Measurements from ENCODE around the gene ADAM8. TPM values are rescaled to one million over a fixed set of nuclear protein-coding genes. Genes with fewer than 3 reads are reported as not detected.

The ADAM8 gene
- total and polyA plus RNA-seq, 9 donors = 0.48 to 5.9 (median 3.4) TPM

- no peak for DNase-seq
- Histone ChIP-seq H3K4me1 (ENCODE audit: insufficient read depth) (peaks cover 11% of the 10 kb centered on the region), H3K9me3 (no peaks in the 10 kb centered on the region), H3K27ac (no peak overlapping the region), H3K36me3 (no peaks in the 10 kb centered on the region), H3K27me3 (no peaks in the 10 kb centered on the region), H3K4me3 (no peak overlapping the region)
- intact Hi-C loops (cut with DNase I) = no loop called here
- WGBS, 3 donors = 91 to 93% (median 92%) methylated on average over 11 of the region's 11 CpGs
- TF ChIP-seq EP300 (IDR thresholded peaks at IDR 0.05) (no peak), CTCF (IDR thresholded peaks at IDR 0.05) (no peak), POLR2A (IDR thresholded peaks at IDR 0.05) (no peak)
These were observed 55.3 kb downstream of the ADAM8 start for GRCh38 chr10:133221331-133221730.

GRCh38 chr10:133219782-133220181 is 56.9 kb downstream of the ADAM8 start:
- Histone ChIP-seq H3K4me3 (no peak overlapping the region), H3K9me3 (no peaks in the 10 kb centered on the region), H3K27me3 (no peaks in the 10 kb centered on the region), H3K4me1 (ENCODE audit: insufficient read depth) (peaks cover 6% of the 10 kb centered on the region), H3K36me3 (no peaks in the 10 kb centered on the region), H3K27ac (no peak overlapping the region)
- no peak for DNase-seq
- intact Hi-C loops (cut with DNase I) = no loop called here
- 4 to 8% (median 5%) methylated on average over 27 to 28 of the region's 28 CpGs for WGBS, 3 donors
- TF ChIP-seq EP300 (IDR thresholded peaks at IDR 0.05) = no peak

- Histone ChIP-seq H3K27ac (no peak overlapping the region), H3K9me3 (no peaks in the 10 kb centered on the region), H3K27me3 (no peaks in the 10 kb centered on the region), H3K36me3 (no peaks in the 10 kb centered on the region), H3K4me1 (ENCODE audit: insufficient read depth) (peaks cover 2% of the 10 kb centered on the region), H3K4me3 (no peak overlapping the region)
- WGBS, 3 donors = 88 to 94% (median 91%) methylated on average over 19 to 20 of the region's 20 CpGs
- DNase-seq = no peak
- no peak for TF ChIP-seq EP300 (IDR thresholded peaks at IDR 0.05)
- no peak for TF ChIP-seq POLR2A (IDR thresholded peaks at IDR 0.05)
- no peak for TF ChIP-seq CTCF (IDR thresholded peaks at IDR 0.05)
- intact Hi-C loops (cut with DNase I) = no loop called here
These were observed 57.8 kb downstream of the ADAM8 start for GRCh38 chr10:133218891-133219290.

- H3K36me3 ChIP-seq = no peaks in the 10 kb centered on the region
- no peak for DNase-seq
- no peaks in the 10 kb centered on the region for H3K4me1 ChIP-seq (ENCODE audit: insufficient read depth)
- TF ChIP-seq POLR2A (IDR thresholded peaks at IDR 0.05) (no peak), EP300 (IDR thresholded peaks at IDR 0.05) (no peak), CTCF (IDR thresholded peaks at IDR 0.05) (no peak)
- H3K9me3 ChIP-seq = no peaks in the 10 kb centered on the region
- no peak overlapping the region for H3K27ac ChIP-seq
- H3K27me3 ChIP-seq = no peaks in the 10 kb centered on the region
- no peak overlapping the region for H3K4me3 ChIP-seq
- WGBS, 3 donors = 88 to 89% (median 88%) methylated on average over 22 to 25 of the region's 25 CpGs
- intact Hi-C loops (cut with DNase I) = no loop called here
These were observed 58.7 kb downstream of the ADAM8 start for GRCh38 chr10:133217800-133218589.

GRCh38 chr10:133216776-133217175 is 59.9 kb downstream of the ADAM8 start:
- Histone ChIP-seq H3K9me3 (no peaks in the 10 kb centered on the region), H3K27ac (no peak overlapping the region), H3K4me3 (no peak overlapping the region), H3K36me3 (no peaks in the 10 kb centered on the region), H3K4me1 (ENCODE audit: insufficient read depth) (no peaks in the 10 kb centered on the region), H3K27me3 (no peaks in the 10 kb centered on the region)
- peak in 1 of 5 donors; percentile 21 for DNase-seq
- intact Hi-C loops (cut with DNase I) = no loop called here
- TF ChIP-seq CTCF (IDR thresholded peaks at IDR 0.05) (no peak), EP300 (IDR thresholded peaks at IDR 0.05) (no peak), POLR2A (IDR thresholded peaks at IDR 0.05) (no peak)
- WGBS, 3 donors = 89 to 94% (median 90%) methylated on average over 26 of the region's 26 CpGs
